Raji (cell line): ENCODE data around the gene SHFL.

Source experiments
- POLR2A ChIP-seq: IDR thresholded peaks from 2 replicates; pipeline ENCODE4 v1.6.1; 2011; ENCODE audit warnings: low read depth, low read length, control low read depth; ENCODE audit not compliant: insufficient read depth

Gene SHFL

DNA sequence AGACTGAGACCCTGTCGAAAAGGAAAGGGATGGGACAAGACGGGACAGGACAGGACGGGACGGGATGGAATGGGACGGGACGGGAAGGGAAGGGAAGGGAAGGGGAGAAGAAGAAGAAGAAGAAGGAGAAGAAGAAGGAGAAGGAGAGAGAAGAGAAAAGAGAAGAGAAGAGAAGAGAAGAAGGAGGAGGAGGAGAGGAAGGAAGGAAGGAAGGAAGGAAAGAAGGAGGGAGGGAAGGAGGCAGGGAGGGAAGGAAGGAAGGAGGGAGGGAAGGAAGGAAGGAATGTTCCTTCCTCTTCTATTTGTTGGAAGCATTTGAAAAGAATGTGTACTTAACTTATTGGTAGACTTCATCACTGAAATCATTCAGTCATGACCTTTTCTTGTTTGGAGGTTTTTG, 9.6 kb upstream of the SHFL start:
- TF ChIP-seq POLR2A: no peak

DNA sequence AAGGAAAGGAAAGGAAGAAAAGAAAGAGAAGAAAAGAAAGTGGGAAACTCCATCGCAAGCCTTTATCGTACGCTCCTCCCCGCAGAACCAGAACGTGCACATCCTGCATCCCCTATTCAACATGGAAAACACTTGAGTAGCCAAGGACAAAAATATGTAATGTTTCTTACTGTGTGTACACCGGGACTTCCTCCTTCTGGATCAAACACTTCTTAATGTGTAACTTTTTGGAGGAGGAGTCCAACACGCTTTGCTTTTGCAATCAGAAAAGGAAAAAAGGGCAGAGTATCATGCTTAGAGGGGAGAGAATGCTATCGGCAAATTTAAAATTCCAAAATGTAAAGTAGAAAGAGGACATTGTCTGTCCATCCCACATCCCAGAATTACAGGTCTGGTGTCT, 7.8 kb upstream of the SHFL start:
- no peak for TF ChIP-seq POLR2A

DNA sequence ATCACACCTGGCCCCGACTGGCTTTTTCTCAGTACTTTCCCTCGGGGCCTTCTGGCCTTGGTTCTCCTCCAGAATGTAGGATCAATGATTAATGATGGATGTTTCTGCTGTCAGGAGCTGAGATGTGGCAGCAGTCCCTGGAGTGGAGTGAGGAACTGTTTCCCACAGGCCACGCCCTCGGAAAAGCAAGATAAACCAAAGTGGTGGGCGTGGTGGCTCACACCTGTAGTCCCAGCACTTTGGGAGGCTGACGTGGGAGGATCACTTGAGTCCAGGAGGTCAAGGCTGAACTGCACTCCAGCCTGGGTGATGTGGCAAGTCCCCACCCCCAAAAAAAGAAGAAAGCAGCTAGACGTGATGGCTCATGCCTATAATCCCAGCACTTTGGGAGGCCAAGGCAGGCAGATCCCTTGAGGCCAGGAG, 7.1 kb upstream of the SHFL start:
- no peak for TF ChIP-seq POLR2A

DNA sequence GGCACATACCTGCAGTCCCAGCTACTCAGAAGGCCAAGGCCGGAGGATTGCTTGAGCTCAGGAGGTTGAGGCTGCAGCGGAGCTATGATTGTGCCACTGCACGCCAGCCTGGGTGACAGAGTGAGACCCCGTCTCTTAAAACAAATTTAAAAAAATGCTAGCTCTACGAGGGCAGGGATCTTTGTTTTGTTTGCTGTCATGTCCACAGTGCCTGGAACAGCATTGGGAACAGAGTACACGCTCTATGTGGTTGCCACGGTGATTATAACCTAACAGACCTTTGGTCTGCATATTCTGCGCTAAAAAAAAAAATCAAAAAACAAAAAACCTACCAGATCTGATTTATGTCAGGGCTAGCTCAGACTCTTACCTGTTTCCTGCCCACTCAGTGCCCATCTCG, 2.2 kb upstream of the SHFL start:
- TF ChIP-seq POLR2A: no peak

DNA sequence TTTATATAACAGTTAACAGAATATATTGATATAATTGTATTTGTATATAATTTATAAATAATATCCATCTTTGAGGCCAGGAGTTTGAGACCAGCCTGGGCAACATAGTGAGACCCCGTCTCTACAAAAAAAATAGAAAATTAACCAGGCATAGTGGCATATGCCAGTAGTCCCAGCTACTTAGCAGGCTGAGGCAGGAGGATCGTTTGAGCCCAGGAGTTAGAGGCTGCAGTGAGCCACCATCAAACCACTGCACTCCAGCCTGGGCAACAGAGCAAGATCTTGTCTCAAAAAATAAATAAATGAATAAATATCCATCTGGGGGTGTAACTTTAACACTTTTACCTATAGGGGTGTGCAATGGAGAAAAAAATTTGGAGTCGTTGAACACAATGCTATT, 1.3 kb upstream of the SHFL start:
- TF ChIP-seq POLR2A: no peak

DNA sequence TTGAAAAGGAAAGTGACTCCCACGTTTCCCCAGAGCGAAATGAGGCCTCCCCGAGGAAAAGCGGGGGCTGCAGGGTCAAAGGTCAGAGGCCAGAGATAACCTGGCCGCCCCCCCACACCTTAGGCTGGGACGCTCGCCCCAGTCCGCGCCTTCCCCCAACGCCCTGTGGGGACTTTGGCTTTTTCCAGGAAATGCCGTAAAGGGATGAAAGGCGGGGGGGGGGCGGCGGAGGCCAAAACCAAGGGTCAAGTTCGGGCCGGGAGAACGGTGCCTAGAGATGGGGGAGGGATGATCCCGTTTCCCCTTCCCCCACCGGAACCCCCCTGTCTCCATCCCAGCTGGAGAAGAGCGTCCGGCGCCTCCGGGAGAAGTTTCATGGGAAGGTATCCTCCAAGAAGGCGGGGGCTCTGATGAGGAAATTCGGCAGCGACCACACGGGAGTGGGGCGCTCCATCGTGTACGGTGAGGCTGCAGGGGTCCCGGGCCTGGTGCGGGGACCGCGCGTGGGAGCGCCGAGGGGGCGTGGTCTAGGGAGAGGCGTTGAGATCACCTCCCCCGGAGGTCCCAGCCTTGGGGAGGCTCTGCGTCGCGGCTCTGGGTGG, 575 bp downstream of the SHFL start:
- no peak for TF ChIP-seq POLR2A

DNA sequence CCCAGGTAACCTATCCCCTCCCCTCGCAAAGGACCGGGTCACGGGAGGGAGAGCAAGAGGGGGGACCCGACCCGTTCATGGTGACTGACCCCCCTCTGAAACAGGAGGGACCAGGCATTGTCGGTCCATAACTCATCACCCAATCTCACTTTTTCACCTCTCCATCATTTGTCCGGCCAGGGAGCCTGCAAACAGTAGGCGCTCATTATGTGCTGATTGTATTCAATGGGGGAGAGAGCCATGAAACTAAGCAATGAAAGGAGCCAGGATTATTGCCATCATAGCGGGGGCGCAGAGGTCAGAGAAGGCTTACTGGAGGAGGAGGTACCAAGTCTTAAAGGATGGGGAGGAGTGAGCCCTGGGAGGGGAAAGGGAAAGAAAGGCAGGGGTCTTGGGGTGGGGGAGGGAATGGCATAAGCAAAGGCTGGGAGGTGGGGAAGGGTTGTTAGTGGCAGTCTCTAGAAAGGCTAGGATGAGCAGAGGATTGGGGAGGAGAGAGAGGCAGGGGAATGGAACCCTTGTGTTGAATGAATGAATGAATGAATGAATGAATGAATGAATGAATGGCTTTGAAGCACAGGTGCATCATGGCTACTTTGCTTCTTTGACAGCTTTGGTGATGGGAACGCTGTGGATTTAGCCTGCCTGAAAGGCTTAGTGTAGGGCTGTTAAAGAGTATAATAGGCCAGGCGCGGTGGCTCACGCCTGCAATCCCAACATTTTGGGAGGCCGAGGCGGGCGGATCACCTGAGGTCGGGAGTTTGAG, 1.4 kb downstream of the SHFL start:
- TF ChIP-seq POLR2A: no peak

DNA sequence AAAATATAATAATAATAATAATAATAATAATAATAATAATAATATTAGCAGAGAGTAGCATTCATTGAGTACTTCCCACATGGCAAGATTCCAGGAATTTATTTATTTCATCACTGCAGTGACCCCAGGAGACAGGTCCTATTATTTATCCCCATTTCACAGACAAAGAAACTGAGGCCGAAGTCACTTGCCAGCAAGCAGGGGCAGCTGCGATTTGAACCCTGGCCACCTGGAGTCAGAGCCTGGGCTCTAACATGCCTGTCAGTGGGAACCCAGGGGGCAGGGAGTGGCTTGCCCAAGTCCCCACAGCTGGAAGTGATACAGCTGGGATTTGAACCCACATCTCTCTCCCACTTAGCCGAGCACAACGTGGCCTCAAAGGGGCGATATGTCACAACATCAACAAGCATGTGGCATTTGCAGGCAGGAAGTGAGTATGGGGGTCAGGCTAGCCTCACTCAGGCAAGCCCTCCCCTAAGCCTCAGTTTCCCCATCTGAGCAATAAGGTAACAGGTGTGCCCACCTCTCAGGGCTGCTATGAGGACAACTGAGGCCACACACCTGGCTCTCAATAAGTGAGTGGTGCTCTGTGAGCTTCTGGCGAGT, 2.9 kb downstream of the SHFL start:
- TF ChIP-seq POLR2A: no peak

DNA sequence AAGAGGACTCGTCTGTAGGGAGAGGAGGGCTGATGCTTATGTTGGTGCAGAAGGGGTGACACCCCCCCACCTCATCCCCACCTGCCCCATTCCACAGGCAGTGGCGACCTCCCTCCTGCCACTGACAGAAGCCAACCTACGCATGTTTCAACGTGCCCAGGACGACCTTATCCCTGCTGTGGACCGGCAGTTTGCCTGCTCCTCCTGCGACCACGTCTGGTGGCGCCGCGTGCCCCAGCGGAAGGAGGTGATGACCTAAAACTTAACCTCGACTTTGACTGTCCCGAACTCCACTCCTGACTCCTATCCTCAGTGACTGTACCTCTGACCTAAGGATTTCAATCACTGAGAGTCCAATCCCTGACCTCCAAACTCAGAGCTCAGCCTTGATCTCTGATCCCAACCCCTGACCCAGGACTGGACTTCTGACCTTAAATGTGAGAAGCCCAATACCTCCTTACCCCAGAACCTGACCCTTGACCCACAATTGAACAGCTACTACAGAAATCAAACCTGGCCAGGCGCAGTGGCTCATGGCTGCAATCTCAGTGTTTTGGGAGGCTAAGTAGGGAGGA, 3.8 kb downstream of the SHFL start:
- TF ChIP-seq POLR2A: no peak

DNA sequence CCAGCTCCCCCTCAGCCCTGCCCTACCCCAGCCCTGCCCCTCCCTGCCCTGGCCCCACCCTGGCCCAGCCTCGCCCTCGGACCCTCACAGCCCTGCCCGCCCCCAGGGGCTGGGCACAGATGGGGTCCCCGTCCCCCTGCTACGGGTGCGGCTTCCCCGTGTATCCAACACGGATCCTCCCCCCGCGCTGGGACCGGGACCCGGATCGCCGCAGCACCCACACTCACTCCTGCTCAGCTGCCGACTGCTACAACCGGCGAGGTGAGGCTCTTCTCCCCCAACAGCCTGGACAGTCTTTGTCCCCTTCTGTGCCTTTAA, 5.2 kb downstream of the SHFL start:
- TF ChIP-seq POLR2A: no peak

DNA sequence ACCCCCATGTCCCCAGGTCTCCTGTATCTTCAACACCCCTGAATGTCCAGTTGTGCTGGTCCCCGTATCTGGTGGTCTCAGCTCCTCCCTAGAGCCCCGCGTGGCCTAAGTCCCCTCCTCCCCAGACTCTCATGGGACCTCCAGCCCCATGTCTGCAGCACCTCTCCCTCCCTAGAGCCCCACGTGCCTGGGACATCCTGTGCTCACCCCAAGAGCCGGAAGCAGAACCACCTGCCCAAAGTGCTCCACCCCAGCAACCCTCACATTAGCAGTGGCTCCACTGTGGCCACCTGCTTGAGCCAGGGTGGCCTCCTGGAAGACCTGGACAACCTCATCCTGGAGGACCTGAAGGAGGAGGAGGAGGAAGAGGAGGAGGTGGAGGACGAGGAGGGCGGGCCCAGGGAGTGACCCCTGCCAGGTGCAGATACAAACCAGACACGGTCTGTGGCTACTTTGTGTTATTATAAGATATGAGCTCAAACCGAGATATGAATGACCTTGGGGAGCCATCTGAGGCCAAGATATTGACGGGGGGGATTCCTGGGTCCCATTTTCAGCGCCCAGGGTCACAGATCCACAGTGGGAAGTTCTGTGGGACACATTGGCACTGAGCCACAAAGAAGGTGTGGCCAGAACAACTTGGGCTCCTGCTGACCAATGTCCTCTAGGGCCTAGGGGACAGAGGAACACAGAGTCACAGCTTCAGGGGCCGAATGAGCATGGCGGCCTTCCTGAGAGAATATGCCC, 6.0 kb downstream of the SHFL start:
- no peak for TF ChIP-seq POLR2A

DNA sequence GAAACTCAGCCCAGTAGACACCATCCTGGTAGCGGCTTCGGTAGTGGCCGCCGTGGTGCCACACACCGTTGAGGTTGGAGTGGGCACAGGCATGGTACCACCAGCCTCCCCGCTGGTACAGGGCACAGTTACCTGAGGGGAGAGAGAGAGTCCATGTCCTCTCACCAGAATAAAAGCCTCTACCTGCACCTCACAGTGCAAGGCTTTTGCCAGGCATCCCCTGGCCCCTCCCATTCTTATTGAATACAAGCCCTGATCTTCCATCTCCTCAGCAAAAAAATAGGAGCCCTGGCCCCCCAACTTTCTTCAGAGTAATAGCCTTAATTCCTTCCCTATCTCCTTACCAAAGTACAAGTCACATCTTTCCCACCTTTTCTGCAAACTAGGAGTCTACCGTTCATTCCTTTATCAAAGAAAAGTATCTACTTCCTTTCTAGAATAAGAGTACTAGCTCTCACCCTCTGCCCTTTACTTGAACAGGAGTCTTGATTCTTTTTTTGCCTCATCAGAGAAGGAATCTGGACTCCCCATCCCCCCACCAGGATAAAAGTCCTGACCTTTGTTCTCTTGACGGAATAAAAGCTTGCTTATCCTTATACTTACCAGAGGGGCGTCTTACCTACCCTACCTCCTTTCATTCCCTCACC, 6.7 kb downstream of the SHFL start:
- TF ChIP-seq POLR2A: no peak

DNA sequence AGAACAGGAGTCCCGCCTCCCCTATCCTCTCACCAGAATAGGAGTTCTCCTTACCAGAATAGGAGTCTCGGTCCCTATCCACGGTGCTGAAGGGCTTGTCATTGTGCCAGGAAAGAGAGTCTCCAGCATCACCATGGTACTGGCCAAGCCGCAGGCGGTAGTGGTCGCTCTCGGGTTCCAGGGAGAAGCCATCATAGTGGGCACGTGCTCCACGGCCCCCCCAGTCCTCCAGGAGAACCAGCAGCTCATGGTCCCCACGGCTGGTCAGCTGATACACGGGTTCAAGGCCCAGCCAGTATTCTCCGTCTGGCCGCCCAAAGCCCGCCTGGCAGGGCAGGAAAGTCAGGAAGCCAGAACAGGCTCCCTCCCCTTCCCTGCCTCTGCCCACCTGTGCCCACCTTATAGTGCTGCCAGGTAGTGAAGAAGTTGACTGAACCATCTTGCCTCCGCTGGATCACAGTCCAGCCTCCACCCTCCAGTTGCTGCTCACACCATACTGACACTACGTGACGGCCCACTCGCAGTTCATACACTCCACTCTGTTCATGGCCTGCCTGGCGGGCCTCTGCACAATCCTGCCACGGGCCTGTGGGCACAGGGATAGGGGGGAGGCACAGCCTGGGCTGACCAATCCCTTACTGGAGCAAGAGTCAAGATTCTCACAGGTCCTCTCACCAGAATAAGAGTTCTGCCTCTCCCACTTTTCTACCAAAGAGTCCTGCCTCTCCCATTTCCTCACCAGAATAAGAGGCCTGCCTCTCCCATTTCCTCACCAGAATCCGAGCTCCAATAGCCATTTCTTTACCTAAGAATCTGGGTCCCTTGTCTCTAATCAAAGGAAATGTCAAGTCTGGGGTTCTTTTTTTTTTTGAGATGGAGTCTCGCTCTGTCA, 7.4 kb downstream of the SHFL start:
- TF ChIP-seq POLR2A: no peak

DNA sequence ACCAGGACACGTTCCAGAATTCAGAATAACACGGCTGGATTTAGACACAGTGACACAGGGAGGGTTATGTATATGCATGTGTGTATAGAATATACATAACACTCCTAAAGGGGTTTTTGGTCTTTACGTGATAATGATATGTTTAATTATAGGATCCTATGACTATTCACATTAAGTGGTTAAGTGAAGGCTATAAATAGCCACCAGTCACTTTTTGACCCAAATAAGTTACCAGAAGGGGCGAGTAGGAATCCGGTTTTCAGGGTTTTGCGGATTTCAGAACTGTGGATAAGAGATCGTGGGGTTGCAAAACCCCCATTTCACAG, 9.5 kb downstream of the SHFL start:
- no peak for TF ChIP-seq POLR2A

DNA sequence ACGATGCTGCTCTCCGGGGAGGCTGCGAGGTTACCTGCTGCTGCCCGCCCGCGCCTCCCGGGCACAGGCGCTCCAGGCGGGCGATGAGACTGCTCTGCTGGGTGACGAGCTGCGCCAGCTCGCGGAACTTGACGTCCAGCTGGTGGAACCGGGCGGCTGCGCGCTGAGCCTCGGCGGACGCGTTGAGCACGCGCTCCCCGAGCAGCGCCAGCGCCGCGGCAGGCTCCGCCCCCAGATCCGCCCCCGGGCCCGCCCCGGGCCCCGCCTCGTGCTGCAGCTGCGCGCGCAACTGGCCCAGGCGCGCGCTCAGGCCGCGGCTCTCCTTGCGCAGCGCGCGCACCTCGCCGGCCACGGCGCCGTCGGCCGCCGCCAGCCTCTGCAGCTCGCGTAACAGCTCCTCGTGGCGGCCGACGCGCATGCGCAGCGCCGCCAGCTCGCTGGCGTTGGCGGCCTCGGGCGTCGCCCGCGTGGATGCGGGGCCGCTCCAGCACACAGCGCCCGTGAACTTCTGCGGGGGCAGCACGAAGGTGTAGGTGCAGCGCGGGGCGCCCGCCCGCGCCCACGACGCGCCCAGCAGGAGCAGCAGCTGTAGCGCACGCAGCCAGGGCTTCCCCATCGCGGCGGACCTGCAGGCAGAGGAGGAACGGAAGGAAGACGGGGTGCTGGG, 10.0 kb downstream of the SHFL start:
- peak; percentile 76 for TF ChIP-seq POLR2A
